ENCODE data around the gene PTGER4. TPM values are rescaled to one million over a fixed set of nuclear protein-coding genes. Genes with fewer than 3 reads are reported as not detected.

Gene PTGER4
- polyA plus RNA-seq, 1 of the 3 experiments (the other 2 are of a cell fraction): not detected

DNA sequence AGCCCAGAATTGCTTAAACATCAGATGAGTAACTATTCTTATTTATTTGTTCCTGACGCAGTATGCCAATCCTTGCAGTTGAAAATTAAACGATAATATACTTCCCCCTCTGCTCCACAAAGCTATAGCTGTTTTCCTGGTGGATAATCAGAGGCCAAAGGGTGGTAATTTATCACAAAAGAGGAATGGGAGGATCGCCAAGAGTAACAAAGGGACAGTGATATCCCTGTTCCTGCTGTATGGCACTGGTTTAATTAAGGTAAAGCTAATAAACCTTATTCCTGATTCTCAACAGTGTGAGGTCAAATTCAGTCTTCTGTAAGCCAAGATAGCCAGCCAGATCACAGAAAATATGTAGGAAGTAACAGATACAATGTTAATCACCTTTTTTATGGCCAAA lies 33.4 kb upstream of the PTGER4 start (continued):
- TF ChIP-seq, protein P1, sequence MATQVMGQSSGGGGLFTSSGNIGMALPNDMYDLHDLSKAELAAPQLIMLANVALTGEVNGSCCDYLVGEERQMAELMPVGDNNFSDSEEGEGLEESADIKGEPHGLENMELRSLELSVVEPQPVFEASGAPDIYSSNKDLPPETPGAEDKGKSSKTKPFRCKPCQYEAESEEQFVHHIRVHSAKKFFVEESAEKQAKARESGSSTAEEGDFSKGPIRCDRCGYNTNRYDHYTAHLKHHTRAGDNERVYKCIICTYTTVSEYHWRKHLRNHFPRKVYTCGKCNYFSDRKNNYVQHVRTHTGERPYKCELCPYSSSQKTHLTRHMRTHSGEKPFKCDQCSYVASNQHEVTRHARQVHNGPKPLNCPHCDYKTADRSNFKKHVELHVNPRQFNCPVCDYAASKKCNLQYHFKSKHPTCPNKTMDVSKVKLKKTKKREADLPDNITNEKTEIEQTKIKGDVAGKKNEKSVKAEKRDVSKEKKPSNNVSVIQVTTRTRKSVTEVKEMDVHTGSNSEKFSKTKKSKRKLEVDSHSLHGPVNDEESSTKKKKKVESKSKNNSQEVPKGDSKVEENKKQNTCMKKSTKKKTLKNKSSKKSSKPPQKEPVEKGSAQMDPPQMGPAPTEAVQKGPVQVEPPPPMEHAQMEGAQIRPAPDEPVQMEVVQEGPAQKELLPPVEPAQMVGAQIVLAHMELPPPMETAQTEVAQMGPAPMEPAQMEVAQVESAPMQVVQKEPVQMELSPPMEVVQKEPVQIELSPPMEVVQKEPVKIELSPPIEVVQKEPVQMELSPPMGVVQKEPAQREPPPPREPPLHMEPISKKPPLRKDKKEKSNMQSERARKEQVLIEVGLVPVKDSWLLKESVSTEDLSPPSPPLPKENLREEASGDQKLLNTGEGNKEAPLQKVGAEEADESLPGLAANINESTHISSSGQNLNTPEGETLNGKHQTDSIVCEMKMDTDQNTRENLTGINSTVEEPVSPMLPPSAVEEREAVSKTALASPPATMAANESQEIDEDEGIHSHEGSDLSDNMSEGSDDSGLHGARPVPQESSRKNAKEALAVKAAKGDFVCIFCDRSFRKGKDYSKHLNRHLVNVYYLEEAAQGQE (IDR thresholded peaks at IDR 0.05; ENCODE audit: low read depth, low read length): no peak
- TF ChIP-seq, protein P2, sequence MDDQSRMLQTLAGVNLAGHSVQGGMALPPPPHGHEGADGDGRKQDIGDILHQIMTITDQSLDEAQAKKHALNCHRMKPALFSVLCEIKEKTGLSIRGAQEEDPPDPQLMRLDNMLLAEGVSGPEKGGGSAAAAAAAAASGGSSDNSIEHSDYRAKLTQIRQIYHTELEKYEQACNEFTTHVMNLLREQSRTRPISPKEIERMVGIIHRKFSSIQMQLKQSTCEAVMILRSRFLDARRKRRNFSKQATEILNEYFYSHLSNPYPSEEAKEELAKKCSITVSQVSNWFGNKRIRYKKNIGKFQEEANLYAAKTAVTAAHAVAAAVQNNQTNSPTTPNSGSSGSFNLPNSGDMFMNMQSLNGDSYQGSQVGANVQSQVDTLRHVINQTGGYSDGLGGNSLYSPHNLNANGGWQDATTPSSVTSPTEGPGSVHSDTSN (IDR thresholded peaks at IDR 0.05): no peak

DNA sequence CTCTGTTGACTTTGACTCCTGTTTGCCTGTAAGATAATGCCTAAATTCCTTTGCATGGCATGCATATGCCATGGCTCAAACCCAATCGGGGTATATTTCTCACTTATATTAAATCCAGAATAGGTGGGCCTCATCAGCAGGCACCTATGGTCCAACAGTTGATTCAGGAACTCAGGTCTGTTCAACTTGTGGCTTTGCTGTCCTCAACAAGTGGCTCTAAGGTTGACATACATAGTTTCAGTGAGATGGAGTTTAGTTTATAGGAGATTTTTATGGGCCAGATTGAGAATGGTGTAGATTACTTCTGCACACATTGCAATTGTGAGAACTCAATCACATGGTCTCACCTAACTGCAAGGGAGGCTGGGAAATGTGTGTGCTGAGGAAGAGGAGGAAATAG lies 31.6 kb upstream of the PTGER4 start:
- DNase-seq: no peak
- 0% methylated on average over 1 of the region's 1 CpG for WGBS (ENCODE audit: low lambda C conversion rate)
- TF ChIP-seq, protein P3, sequence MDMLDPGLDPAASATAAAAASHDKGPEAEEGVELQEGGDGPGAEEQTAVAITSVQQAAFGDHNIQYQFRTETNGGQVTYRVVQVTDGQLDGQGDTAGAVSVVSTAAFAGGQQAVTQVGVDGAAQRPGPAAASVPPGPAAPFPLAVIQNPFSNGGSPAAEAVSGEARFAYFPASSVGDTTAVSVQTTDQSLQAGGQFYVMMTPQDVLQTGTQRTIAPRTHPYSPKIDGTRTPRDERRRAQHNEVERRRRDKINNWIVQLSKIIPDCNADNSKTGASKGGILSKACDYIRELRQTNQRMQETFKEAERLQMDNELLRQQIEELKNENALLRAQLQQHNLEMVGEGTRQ (IDR thresholded peaks at IDR 0.05; ENCODE audit: borderline replicate concordance, low read depth, low read length): no peak
- TF ChIP-seq TEAD4 (IDR thresholded peaks at IDR 0.05; ENCODE audit: borderline replicate concordance, insufficient read depth) (no peak), RCOR1 (IDR thresholded peaks at IDR 0.05; ENCODE audit: low read length) (no peak), FOXM1 (IDR thresholded peaks at IDR 0.05; ENCODE audit: low read depth) (no peak), EZH2phosphoT487 (IDR thresholded peaks at IDR 0.05; ENCODE audit: borderline replicate concordance, low read depth) (no peak), RXRA (IDR thresholded peaks at IDR 0.05; ENCODE audit: borderline replicate concordance, low read depth) (no peak), POLR2AphosphoS5 (IDR thresholded peaks at IDR 0.05; ENCODE audit: low read depth, low read length) (no peak), RFX5 (IDR thresholded peaks at IDR 0.05; ENCODE audit: low read length) (no peak)
- TF ChIP-seq, protein P4, sequence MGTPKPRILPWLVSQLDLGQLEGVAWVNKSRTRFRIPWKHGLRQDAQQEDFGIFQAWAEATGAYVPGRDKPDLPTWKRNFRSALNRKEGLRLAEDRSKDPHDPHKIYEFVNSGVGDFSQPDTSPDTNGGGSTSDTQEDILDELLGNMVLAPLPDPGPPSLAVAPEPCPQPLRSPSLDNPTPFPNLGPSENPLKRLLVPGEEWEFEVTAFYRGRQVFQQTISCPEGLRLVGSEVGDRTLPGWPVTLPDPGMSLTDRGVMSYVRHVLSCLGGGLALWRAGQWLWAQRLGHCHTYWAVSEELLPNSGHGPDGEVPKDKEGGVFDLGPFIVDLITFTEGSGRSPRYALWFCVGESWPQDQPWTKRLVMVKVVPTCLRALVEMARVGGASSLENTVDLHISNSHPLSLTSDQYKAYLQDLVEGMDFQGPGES (IDR thresholded peaks at IDR 0.05; ENCODE audit: low read depth, low read length): no peak
- TF ChIP-seq, protein P5, sequence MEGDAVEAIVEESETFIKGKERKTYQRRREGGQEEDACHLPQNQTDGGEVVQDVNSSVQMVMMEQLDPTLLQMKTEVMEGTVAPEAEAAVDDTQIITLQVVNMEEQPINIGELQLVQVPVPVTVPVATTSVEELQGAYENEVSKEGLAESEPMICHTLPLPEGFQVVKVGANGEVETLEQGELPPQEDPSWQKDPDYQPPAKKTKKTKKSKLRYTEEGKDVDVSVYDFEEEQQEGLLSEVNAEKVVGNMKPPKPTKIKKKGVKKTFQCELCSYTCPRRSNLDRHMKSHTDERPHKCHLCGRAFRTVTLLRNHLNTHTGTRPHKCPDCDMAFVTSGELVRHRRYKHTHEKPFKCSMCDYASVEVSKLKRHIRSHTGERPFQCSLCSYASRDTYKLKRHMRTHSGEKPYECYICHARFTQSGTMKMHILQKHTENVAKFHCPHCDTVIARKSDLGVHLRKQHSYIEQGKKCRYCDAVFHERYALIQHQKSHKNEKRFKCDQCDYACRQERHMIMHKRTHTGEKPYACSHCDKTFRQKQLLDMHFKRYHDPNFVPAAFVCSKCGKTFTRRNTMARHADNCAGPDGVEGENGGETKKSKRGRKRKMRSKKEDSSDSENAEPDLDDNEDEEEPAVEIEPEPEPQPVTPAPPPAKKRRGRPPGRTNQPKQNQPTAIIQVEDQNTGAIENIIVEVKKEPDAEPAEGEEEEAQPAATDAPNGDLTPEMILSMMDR (IDR thresholded peaks at IDR 0.05): no peak
- no peak overlapping the region for H3K9ac ChIP-seq
- no peak overlapping the region for H3K4me2 ChIP-seq
- H3K27ac ChIP-seq (ENCODE audit: low read depth in 2 of 2, low read length in 1 of 2): no peak overlapping the region
- H3F3A ChIP-seq (replicated peaks; ENCODE audit: insufficient read depth): no peaks in the 10 kb centered on the region
- POLR2A ChIA-PET: no interaction called here
- H3K9me2 ChIP-seq: no peaks in the 10 kb centered on the region
- H3K27me3 ChIP-seq (ENCODE audit: insufficient read depth): no peaks in the 10 kb centered on the region; the same call in 1 of the 2 replicates
- no peak overlapping the region for H3K4me3 ChIP-seq (ENCODE audit: low read depth in 2 of 2, low read length in 1 of 2)
- H3K79me2 ChIP-seq (ENCODE audit: insufficient read depth): no peaks in the 10 kb centered on the region
- CTCF ChIA-PET: no interaction called here
- no peaks in the 10 kb centered on the region for H3K4me1 ChIP-seq (ENCODE audit: control insufficient read depth in 1 of 2, insufficient read depth in 2 of 2, low read depth in 1 of 2, low read length in 1 of 2)
- H2AFZ ChIP-seq (ENCODE audit: low read depth): no peak overlapping the region
- no peaks in the 10 kb centered on the region for H4K20me1 ChIP-seq (ENCODE audit: insufficient read depth)
- no peaks in the 10 kb centered on the region for H3K36me3 ChIP-seq (replicated peaks in 1 of 2; ENCODE audit: control insufficient read depth in 1 of 2, insufficient read depth in 2 of 2, low read length in 1 of 2)
- no peaks in the 10 kb centered on the region for H3K9me3 ChIP-seq

Measured in SK-N-SH (cell line).